Measurements from ENCODE around the gene AIRE. TPM values are rescaled to one million over a fixed set of nuclear protein-coding genes. Genes with fewer than 3 reads are reported as not detected.

Gene AIRE
- total RNA-seq, 1 experiment from 2014 or later, result not detected

DNA sequence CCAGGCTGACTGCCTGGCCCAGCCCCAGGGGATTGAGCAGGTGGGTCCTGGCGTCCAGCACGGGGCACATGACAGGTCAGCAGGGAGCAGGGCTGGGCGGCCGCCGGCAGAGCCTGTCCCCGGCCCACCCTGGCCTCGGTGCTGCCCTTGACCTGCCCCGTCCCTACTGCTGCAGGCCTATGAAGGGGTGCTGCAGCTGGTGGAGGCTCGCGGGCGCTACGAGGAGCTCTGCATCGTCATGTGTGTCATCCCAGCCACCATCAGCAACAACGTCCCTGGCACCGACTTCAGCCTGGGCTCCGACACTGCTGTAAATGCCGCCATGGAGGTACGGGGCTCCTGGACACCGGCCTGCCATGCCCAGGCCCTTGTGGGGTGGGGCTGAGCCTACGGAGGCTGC is 37.9 kb downstream of the AIRE start:
- no peak for DNase-seq (ENCODE audit: low read depth)

DNA sequence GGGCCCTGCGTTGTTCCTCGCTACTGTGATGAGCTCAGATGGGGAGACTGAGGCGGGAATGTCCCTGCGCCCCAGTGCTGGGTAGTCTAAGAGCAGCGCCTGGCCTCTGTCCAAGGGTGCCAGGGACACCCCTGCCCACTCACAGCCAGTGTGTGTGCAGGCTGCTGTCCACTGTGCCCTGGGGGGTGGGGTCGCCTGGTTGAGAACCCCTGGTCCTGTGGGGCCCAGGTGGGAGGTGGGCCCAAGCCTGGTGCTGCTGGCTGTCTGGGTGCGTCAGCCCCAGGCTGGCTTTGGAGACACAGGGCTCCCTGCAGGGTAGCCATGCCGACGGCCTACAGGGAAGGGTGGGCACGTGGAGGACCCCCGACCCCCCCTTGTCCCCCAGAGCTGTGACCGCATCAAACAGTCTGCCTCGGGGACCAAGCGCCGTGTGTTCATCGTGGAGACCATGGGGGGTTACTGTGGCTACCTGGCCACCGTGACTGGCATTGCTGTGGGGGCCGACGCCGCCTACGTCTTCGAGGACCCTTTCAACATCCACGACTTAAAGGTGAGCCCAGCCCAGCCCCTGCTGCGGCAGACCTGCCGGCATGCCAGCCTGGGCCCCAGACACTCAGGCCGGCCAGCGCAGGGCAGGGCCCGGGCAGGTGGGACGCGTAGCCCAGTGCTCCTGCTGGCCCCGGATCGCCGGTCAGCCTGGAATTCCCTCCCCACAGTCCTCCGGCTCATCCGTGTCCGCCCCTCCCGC is 38.6 kb downstream of the AIRE start:
- no peak for DNase-seq (ENCODE audit: low read depth)

DNA sequence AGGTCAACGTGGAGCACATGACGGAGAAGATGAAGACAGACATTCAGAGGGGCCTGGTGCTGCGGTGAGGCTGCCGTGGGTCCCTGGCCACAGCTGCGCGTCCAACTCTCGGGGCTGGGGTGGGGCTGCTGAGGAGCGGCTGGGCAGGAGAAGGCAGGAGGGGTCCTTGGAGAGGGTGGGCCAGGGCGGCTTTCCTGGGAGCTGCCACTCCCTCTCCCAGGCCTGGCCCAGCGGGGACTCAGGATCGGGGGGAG is 39.1 kb downstream of the AIRE start:
- no peak for DNase-seq (ENCODE audit: low read depth)

DNA sequence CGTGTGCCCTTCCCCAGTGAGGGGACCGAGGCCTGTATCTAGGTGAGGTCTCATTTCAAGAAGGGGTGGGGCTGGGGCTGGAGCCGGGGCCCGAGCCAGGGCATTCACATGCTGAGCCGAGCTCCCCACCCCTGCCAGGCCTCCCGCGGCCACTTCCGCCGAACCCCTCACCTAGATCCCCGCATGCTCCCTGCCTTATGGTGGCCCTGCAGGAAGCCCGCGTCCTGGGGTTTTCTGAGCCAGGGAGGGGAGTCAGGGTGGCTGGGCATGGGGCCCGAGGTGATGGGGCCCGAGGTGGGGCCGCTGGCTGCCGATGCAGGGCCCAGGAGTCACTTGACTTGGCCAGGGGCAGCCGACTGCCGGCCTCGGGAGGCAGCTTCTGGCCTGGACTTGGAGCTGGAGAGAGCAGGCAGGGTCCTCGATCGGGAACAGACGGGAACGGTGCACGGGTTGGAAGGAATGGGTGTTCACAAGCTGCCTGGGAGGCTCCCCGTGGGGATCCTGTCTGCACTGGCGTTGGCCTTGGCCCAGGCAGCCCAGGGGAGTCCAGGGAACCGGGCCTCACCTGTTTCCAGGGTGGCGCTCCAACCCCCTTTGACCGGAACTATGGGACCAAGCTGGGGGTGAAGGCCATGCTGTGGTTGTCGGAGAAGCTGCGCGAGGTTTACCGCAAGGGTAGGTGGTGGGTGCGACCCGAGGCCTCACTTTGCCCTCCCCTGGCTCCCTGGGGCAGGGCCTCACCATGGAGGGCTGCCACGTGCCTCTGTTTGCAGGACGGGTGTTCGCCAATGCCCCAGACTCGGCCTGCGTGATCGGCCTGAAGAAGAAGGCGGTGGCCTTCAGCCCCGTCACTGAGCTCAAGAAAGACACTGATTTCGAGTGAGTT is 40.0 kb downstream of the AIRE start:
- no peak for DNase-seq (ENCODE audit: low read depth)

DNA sequence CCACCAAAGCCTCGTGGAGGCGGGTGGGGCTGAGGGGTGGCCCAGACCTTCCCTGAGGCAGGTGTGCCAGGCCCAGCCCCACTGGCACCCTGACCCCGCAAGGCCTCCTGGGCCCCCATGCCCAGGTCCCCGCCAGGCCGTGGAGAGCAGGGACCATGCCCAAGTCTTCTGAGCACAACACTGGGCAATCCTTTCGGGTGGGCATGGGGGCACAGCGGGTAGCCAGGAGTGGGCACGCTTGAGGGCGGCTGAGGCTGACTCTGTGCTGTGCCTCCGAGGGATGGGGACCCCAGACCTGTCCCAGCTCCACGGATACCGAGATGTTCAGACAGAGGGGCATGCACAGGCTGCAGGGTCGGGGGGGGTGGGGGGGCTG is 40.6 kb downstream of the AIRE start:
- no peak for DNase-seq (ENCODE audit: low read depth)

DNA sequence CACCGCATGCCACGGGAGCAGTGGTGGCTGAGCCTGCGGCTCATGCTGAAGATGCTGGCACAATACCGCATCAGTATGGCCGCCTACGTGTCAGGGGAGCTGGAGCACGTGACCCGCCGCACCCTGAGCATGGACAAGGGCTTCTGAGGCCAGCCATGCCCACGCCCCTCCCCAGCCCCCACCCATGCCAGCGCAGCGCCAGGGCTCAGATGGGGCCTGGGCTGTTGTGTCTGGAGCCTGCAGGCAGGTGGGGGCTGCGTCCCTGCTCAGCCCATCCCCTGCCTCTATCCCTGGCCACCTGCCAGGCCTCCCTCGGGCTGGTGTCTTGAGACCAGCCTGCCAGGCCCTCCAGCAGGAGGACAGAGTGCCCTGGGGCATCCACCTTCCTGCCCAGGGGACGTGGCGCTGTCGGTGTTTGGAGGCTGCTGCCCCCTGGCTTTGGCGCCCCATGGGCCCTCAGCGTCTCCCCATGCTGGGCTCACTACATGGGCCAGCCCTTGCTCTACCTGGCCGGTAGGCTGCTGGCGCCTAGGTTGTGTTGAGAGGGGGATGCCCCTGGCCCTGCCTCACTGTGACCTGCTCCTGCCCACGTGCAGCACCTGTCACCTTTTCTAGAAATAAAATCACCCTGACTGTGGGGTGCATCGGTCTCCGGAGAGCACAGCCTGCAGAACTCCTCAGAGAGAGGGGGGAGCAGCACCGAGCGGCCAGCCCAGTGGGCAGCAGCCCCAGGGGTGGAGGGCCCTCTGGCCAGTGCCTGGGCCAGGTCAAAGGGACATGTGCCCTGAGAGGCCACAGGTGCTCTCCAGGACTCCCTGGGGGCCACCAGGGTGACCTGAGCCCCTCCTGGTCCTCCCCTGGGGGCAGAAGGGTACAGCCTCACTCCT is 41.3 kb downstream of the AIRE start:
- no peak for DNase-seq (ENCODE audit: low read depth)

DNA sequence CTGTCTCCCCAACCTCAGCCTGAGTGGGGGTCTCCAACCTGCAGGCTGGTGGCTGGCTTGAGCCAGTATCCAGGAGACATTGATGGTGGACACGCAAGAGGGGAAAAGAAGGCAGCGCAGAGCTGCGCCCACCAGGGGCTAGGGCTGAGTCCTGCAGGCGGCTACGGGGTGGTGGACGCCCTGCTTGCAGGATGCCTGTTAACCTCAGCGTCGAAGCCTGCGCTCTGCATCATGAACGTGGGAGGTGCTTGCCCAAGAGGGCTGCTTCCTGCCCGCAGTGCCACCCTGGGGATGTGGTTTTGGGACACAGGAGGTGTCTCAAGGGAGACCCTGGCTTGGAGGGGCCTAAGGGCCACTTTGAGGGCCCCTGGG is 41.9 kb downstream of the AIRE start:
- no peak for DNase-seq (ENCODE audit: low read depth)

DNA sequence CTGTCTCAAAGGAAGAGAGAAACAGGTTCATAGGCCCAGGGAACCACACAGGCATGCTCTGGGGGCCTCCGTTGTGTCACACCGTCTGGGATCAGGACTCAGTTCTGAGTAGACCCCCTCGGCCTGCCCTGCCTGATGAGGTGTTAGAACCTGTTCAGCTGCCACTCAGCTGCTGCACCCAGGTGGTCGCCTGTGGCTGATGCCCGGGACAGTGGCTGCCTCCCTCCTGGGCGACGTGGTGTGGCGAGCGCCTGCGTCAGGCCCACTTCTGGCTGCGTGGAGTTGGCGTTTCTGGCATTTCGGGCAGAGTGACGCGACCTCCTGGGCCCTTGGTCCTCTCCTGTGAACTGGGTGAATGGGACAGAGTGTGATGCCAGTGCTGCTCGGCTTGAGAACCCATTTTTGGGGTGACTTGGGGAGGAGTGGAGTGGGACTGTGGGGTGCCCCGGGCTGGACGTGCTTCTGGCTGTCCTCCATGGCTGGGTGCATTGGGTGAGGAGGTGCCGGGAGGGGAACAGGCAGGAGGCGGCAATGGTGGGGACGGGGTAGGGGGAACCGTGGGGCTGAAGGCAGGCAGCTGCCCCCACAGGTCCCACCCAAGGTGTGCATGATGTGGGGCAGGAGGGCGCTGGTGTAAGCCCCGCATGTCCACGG is 42.7 kb downstream of the AIRE start:
- no peak for DNase-seq (ENCODE audit: low read depth)

DNA sequence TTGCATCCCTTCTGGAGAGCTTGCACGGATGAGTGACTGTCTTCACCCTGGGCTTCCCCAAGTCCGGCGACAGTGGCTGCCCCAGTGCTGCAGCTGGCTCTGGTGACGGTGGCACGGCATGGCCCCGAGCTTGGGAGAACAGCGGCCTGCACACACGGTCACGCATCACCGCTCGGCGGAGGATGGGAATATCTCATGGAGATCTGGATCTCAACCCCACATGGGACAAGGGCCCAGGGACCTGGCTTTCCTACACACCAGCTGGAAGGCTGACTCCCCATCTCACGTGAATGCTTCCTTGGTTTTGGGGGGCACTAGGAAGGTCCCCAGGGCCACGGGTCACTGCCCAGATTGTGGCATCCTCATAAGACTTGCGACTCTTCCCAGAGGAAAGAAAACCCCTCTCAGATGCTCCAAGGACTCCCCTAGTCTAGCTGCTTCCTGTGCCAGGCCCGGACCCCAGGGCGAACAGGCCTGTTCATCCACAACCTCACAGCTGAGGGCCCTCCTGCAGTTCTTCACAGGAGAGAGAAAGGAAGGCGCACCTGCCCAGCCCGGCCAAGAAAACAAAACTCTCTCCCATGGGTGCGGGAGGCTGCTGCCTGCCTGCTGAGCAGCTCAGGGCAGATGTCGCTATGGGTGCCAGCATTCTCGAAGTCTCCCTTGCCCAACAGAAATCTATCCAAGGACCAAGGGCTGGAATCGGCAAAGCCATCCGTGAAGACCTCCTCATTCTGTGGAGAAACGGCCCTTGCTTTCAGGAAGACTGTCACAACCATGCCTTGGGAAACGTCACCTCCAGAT is 43.6 kb downstream of the AIRE start:
- no peak for DNase-seq (ENCODE audit: low read depth)

DNA sequence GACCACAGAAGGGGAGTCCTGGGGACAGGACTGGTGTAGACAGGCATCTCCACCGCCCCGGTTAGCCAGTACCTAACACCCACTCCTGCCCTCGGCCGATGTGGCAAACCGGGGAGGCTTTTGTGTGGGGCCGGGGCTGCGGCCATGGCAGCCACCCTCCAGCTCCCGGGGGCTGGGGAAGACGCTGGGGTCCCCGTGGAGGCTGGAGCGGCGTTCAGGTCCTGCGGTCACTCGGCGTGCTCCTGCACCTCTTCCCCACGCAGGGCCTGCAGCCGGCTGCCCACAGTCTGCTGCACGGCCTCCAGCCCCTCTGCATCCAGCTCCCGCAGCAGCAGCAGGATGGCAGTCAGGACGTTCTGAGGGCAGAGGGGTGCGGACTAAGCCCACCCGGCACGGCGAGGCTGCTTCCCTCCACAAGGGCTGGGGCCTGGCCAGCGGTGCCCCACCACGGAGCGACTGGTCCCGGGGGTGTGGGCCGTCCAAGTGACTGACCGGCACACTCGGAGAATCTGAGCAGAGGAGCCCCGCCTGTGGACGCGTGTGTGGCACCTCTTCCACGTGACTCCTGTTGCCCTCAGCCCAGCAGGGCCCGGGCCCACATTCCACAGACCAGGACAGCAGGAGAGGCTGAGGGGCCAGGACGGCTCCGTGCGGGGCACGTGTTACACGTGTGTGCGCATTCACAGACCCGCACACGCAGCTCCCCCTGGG is 44.5 kb downstream of the AIRE start:
- DNase-seq (ENCODE audit: low read depth), result no peak

DNA sequence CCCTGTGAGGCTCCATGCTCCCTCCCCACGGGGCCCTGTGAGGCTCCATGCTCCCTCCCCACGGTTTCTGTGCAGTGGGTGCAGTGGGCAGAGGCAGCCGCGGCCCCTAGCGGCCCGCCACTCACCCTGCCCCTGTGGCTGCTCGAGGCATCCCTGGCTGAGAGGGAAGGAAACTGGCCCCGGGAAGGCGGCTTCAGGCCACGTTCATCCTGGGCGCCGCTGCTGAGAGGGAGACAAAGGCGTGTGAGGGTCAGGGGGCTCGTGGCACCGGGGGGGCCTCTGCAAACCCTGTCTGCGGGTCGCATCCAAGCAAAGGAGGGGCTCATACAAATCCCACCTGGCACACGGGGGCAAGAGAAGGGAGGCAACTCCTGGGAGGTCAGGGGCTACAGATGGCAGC is 45.0 kb downstream of the AIRE start:
- DNase-seq (ENCODE audit: low read depth), result no peak

DNA sequence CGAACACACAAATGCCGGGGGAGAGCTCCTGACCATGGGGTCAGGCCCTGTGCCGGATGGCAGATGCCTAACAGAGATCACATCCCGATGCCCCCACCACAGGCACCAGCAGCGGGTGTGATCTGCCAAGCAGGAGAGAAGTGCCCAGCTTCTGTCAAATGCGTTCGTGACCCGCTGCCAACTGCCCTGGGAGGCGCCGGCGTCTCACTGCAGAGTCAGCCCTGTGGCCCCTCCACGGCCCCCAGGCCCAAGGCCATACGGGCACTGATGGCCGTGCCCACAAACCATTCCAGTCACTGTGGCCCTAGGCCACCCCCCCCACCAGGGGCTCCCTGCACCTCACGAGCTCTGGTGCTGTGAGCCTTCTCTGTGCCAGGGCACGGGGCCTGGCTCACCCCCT is 45.5 kb downstream of the AIRE start:
- DNase-seq (ENCODE audit: low read depth), result no peak

DNA sequence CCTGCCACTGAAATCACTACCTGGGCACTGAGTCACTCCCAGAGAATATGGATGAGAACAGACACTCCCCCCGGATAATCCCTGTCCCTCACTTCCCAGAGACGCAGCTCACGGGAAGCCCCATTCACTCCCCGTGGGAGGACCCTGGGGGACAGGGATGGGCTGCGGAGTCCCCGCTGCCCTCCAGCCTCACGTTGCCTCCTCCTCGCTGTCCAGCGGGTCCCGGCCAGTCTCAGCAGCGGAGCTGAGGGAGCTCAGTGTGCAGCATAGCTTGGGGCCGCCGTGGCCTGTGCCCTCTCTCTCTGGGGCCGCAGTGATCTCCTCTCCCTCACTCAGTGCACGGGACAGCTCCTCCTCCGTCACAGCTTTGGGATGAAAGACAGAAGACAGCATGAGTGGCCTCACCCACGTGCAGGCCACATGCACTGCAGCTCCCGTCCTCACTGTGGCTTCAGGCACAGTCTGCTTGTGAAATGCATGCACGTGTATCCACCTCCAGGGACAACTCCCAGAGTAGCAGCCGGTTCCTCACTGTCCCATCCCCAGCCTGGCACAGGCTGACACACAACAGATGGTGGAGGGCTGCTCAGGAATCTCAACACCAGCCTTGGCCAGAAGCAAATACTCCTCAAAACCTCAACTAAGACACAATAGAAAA is 46.1 kb downstream of the AIRE start:
- DNase-seq (ENCODE audit: low read depth), result peak; percentile 20

DNA sequence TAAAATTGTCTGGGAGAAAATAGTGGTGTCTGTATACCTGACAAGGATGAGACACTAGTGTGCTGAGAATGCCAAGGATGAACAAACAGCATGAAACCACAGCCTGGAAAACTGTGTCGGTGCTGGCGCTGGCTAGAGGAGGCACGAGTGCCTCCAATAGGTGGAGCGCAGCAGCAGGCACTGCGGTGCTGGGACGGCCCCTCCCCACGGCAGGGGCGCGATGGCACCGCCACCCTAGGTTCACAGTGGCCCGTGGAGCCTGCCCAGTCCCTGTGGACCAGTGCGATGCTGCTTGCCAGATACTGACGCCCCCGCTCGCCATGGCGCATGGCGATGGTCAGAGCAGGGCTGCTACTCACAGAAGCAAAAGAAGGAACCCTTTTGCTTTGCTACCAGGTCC is 46.7 kb downstream of the AIRE start:
- DNase-seq (ENCODE audit: low read depth), result no peak

DNA sequence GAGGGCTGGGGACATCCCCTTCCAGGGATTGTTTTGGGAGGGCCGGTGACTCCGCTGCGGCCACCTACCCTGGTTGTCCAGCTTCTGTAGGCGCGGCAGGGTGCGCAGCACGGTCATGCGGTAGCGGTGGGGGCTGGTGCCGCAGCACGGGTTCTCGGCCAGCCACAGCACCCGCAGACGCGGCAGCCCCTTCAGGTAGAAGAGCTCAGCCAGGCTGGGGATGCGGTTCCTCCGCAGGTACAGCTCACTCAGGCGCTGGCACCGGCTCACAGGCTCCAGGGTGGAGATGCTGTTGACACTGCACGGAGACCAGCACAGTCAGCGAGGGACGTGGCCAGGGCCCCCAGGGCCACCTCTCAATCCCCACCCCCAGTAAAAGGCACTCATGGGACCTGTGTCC is 47.3 kb downstream of the AIRE start:
- DNase-seq (ENCODE audit: low read depth), result no peak

DNA sequence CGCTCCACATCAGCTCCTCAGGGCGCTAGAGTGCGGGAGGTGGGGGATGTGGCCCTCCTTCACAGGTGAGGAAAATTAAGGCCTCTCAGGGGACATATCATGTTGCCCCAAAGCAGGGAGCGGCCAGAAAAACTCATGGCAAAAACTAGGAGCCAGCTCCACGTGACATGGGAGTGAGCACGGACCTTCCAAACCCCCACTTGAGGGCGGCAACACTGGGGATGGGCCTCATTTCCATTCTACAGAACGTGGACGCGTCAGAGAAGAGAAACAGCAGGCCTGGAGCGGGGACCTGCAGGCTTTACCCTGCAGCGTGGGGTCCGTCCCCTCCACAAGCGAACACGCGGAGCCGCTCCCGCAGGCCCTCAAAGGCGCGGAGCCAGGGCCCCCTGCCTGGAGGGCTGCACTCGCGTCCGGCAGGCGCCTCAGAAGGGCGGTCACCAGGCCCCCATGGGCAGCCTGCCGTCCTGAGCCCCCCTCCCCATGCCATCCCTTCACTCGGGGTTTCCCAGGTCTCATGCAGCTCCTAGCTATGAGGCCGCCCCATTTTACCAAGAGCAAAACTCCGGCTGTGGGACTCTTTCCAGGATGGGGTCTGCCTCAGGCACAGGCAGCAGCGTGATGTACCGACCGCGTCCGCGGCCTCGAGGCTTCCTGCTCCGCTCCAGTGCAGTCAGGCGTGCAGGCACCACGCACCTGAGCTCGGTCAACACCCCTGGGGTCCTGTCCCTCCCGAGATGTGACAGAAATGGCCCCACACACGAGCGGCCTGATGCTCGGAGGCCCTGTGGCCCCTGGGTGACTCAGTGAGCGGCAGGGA is 48.0 kb downstream of the AIRE start:
- DNase-seq (ENCODE audit: low read depth), result no peak

DNA sequence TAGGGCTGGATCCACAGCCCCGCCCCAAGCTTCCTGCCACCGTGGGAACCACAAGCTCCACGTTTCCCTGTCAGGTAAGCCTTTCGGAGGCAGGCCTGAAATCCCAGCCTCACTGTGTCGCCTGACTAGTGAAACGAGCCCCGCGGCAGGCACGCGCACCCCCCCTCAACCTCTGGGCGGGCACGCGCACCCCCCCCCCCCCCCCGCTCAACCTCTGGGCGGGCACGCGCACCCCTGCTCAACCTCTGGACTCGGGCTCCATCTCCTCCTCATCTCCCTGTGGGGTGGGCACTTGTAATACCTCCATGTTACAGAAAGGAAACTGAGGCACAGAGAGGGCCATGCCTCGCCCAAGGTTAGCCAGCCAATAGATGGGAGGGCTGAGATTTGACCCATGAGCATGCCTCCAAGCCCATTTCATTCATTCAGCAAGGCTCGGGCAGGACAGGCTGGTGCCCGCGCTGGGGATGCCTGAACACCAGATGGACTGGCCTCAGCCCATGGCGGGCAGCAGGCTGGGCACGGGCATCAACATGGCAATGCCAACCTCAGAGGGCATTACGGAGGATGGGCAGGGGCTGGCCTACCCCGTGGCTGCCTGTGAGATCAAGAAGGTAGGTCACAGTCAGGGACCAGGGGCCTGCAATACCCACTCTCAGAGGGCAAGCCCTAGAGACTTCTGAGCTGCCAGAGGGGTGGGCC is 48.8 kb downstream of the AIRE start:
- no peak for DNase-seq (ENCODE audit: low read depth)

DNA sequence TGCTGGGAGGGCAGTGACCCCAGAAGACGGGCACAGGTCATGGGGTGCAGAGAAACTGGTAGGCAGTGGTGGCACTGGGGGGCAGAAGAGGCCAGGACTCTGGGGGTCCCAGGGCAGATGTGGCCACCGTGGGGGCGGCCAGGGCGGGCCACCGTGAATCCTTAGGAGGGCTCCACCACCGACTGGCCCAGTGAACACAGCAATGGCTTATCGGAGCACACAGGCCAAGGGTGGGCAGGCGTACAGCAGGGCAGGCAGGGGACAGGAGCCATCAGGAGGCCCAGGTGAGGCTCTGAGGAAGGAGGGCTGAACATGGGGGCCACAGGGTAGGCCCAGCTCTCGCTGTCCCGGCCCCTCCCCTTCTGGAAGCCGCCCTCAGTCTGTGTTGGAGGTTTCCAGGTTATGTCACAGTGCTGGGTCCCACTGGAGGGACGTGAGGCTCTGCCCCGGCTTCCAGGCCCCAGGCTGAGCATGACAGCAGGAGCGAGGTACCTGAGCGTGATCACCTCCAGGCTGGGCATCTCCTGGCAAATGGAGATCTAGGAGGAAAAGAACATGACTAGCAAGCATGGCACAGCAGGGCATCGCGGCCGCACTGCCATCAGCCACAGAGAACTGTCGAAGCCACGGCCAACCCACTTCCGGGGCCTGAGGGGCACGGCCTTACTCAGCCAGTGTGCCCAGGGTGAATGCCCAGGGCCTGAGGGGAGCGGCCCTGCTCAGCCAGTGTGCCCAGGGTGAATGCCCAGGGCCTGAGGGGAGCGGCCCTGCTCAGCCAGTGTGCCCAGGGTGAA is 49.8 kb downstream of the AIRE start:
- DNase-seq (ENCODE audit: low read depth), result no peak

Measured in RPMI7951 (cell line).